IPS-18a (cell line): ENCODE measurements around the gene TFCP2.

Experiments
- H3K27ac ChIP-seq: one replicate; pipeline ENCODE4 v1.5.1; 2013; ENCODE audit warnings: low read length
- H3K27me3 ChIP-seq: one replicate; pipeline ENCODE4 v1.6.1; 2013; ENCODE audit warnings: mild to moderate bottlenecking, low read length; ENCODE audit not compliant: control insufficient read depth, insufficient read depth
- H3K36me3 ChIP-seq: one replicate; pipeline ENCODE4 v1.6.1; 2013; ENCODE audit warnings: low read depth, low read length; ENCODE audit not compliant: control insufficient read depth
- H3K4me1 ChIP-seq: one replicate; pipeline ENCODE4 v1.6.1; 2013; ENCODE audit warnings: low read depth, low read length; ENCODE audit not compliant: control insufficient read depth
- H3K4me3 ChIP-seq: one replicate; pipeline ENCODE4 v1.5.1; 2013; ENCODE audit warnings: low read length
- H3K9ac ChIP-seq: one replicate; pipeline ENCODE4 v1.6.1; 2013; ENCODE audit warnings: mild to moderate bottlenecking, low read length, moderate library complexity
- H3K9me3 ChIP-seq: one replicate; pipeline ENCODE4 v1.6.1; 2013; ENCODE audit warnings: low read depth, low read length; ENCODE audit not compliant: control insufficient read depth

The TFCP2 gene

DNA sequence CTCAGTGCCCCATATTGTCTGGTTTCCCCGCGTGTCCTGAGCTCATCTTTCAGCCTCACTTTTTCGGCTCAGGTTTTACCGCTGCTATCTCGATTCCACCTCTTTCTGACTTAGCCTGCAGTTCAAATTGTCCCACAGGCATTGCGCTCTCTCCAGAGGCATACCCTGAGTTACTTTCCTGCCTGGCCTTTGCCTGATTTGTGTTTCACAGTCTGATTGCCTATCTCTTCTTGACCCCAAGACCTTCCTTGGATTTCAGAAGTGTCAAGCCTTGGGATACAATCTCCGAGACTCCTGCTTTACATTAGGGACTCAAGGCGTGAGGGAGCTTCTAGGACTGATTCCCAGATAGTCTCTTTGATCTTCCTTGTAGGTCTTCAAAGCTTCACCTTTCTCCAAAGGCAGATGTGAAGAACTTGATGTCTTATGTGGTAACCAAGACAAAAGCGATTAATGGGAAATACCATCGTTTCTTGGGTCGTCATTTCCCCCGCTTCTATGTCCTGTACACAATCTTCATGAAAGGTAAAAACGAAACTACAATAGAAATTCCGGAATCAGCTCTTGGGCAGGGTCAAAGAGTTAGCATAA, 124.2 kb downstream of the TFCP2 start:
- Histone ChIP-seq H3K27me3 (no peaks in the 10 kb centered on the region), H3K9me3 (no peaks in the 10 kb centered on the region), H3K4me1 (peaks cover 6% of the 10 kb centered on the region), H3K4me3 (peak overlapping the region; percentile 81), H3K27ac (peak overlapping the region; percentile 25), H3K36me3 (peaks cover 7% of the 10 kb centered on the region), H3K9ac (peak overlapping the region; percentile 75)

DNA sequence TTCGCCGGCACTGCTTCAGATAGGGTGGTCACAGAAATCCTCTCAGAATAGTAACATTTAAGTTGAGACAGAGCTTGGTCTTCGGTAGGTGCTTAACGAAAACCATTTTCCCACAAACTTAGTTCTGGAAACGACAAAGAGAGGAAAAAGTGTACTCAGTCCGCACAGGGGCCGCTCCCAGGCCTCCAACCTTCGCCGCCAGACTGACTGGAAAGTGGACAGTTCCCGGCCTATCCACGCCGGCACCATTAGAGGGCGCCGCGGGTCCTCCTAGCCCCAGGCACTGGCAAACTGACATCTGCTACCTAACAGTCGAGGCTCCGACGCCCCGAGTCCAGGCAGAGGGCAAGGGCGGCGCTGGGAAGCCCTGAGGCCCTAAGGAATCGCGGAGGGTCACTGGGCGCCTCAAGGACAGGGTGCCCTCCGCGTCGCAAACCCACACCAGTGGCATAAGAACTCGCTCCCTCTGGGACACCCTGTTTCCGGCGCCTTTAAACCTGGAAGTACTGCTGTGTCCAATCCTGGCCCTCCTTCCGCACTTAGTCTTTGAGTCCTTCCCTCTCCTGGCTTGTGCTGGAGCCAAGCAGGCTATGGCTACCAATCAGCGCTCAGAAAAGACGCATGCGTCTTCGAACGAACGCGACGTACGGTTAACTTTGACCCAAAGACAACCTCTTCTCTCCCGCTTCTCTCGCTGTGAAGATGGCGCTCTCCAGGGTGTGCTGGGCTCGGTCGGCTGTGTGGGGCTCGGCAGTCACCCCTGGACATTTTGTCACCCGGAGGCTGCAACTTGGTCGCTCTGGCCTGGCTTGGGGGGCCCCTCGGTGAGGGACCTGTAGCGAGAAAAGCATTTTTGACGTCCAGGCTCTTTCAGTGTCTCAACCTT, 125.0 kb downstream of the TFCP2 start, which contains the start of gene LETMD1:
TSS of gene LETMD1 (plus strand) at position 673 of the 886 bp plus-strand sequence. CDS start at position 703, 30 bp downstream.
- H3K9me3 ChIP-seq, result no peaks in the 10 kb centered on the region
- H3K36me3 ChIP-seq, result peaks cover 4% of the 10 kb centered on the region
- peaks cover 6% of the 10 kb centered on the region for H3K4me1 ChIP-seq
- H3K4me3 ChIP-seq, result peak within 1 kb of the TSS; percentile 81
- H3K27me3 ChIP-seq, result no peaks in the 10 kb centered on the region
- peak within 1 kb of the TSS; percentile 25 for H3K27ac ChIP-seq
- H3K9ac ChIP-seq, result peak within 1 kb of the TSS; percentile 75
